ENCODE data around the gene PTPRT.

PTPRT gene

GRCh38 chr20:42406826-42407225 is 782.9 kb downstream of the PTPRT start:
- TF ChIP-seq ZNF670 (tag by site-specific recombination; IDR thresholded peaks at IDR 0.05; ENCODE audit: low read depth) (no peak), PRDM4 (tag by site-specific recombination; IDR thresholded peaks at IDR 0.05) (no peak), ZNF664 (tag by site-specific recombination; IDR thresholded peaks at IDR 0.05) (no peak), ZSCAN4 (tag by site-specific recombination; IDR thresholded peaks at IDR 0.05) (no peak), ZNF274 (IDR thresholded peaks at IDR 0.05; ENCODE audit: low read length) (no peak), ZNF274 (tag by site-specific recombination; IDR thresholded peaks at IDR 0.05; ENCODE audit: borderline replicate concordance) (no peak), ZNF677 (tag by site-specific recombination; IDR thresholded peaks at IDR 0.05) (no peak), ZIC2 (tag by site-specific recombination; IDR thresholded peaks at IDR 0.05) (no peak), HIC1 (tag by site-specific recombination; IDR thresholded peaks at IDR 0.05) (no peak), ZNF211 (tag by site-specific recombination; IDR thresholded peaks at IDR 0.05; ENCODE audit: low read depth) (no peak), ZBTB11 (tag by site-specific recombination; conservative IDR thresholded peaks at IDR 0.05; ENCODE audit: low read depth) (no peak), ZNF518A (tag by site-specific recombination; conservative IDR thresholded peaks at IDR 0.05; ENCODE audit: low read depth) (no peak), TCF7L2 (IDR thresholded peaks at IDR 0.05; ENCODE audit: borderline replicate concordance, low read depth, low read length) (no peak), KLF10 (tag by site-specific recombination; IDR thresholded peaks at IDR 0.05) (no peak), ZNF157 (tag by site-specific recombination; IDR thresholded peaks at IDR 0.05) (no peak), ZNF510 (tag by site-specific recombination; IDR thresholded peaks at IDR 0.05; ENCODE audit: insufficient replicate concordance) (no peak), WT1 (tag by site-specific recombination; IDR thresholded peaks at IDR 0.05) (no peak), ZNF639 (tag by site-specific recombination; IDR thresholded peaks at IDR 0.05) (no peak), ZNF660 (tag by site-specific recombination; IDR thresholded peaks at IDR 0.05) (no peak)
- POLR2A ChIA-PET, result no interaction called here

More at GRCh38 chr20:42406826-42407225, 782.9 kb downstream of the PTPRT start:
- no peaks in the 10 kb centered on the region for H3K4me1 ChIP-seq (ENCODE audit: control insufficient read depth, insufficient read depth, low read length)
- H3K27ac ChIP-seq (ENCODE audit: extremely low read depth, low read depth, low read length), result no peak overlapping the region
- no peaks in the 10 kb centered on the region for H3K36me3 ChIP-seq (ENCODE audit: control insufficient read depth in 2 of 2, insufficient read depth in 1 of 2, low read length in 2 of 2)
- CTCF ChIA-PET, result interaction anchor here (0.7 kb wide), 1 partner anchor 970 kb away, joined by 3 read pairs; no protein-coding TSS in a partner anchor
- H3K9me3 ChIP-seq (ENCODE audit: control insufficient read depth, insufficient read depth, low read depth, low read length), result no peaks in the 10 kb centered on the region
- H3K4me3 ChIP-seq (ENCODE audit: low read depth, low read length), result no peak overlapping the region
